Endothelial cell of umbilical vein (primary cell): ENCODE data around the gene SMARCA2. TPM values are rescaled to one million over a fixed set of nuclear protein-coding genes. Genes with fewer than 3 reads are reported as not detected.

Experiments used
- BruUV-seq: library from RNA; stranded (reverse); fragments of 400-500 nt; replicated peaks from 2 replicates; lab custom pipeline; 2021; lab: Mats Ljungman, UMichigan
- CTCF ChIA-PET: fragments of 300-600, 350-600 bp; sonication (Branson Sonifier 250); formaldehyde crosslinking; loops from one replicate; lab custom pipeline; 2021; ENCODE audit warnings: antibody characterized with exemption, inconsistent platforms; lab: Charles Lee
- POLR2A ChIA-PET: fragments of 300-600, 350-600 bp; sonication (Branson Sonifier 250); formaldehyde crosslinking; loops from one replicate; lab custom pipeline; 2021; ENCODE audit warnings: antibody characterized with exemption, inconsistent platforms; lab: Charles Lee
- DNase-seq: peaks from one replicate; pipeline ENCODE4 v3.0.0-alpha.2; 2011; ENCODE audit warnings: low read depth, low spot score
- FAIRE-seq: peaks from 2 replicates; lab custom pipeline; 2011; peaks lifted over from hg19 to GRCh38; lab: Jason Lieb, UNC
- H2AFZ ChIP-seq: 2 replicates; pipeline ENCODE4 v1.6.0; 2012; ENCODE audit warnings: low read depth, low read length, control low read depth, inconsistent platforms
- H3K27ac ChIP-seq: 2 replicates; pipeline ENCODE4 v1.5.1; 2011; ENCODE audit warnings: low read depth, mild to moderate bottlenecking, control low read depth, low read length, moderate library complexity; ENCODE audit not compliant: insufficient read depth
- H3K27me3 ChIP-seq, 2 experiments: 2 replicates each; pipeline versions ENCODE4 v1.6.0 to v1.6.1; 2011; ENCODE audit warnings: low read length in 2 of 2, mixed read lengths in 1 of 2; ENCODE audit not compliant: control insufficient read depth in 2 of 2, insufficient read depth in 2 of 2
- H3K36me3 ChIP-seq, 2 experiments: 2 replicates in 1 of 2; 3 replicates in 1 of 2; pipeline ENCODE4 v1.5.1; 2011; ENCODE audit warnings: low read length in 2 of 2, mild to moderate bottlenecking in 1 of 2, moderate library complexity in 1 of 2; ENCODE audit not compliant: control insufficient read depth in 2 of 2, insufficient read depth in 2 of 2; ENCODE audit errors: extremely low read depth in 1 of 2
- H3K4me1 ChIP-seq: 3 replicates; pipeline ENCODE4 v1.5.1; 2011; ENCODE audit warnings: mild to moderate bottlenecking, low read length; ENCODE audit not compliant: control insufficient read depth, insufficient read depth; ENCODE audit errors: extremely low read depth
- H3K4me2 ChIP-seq: 2 replicates; pipeline ENCODE4 v1.6.1; 2011; ENCODE audit warnings: low read length, control low read depth, mixed read lengths; ENCODE audit not compliant: insufficient read depth
- H3K4me3 ChIP-seq, 3 experiments: fragments of 200-600 bp in 1 of 3; sonication (generic), shearing (Covaris generic) in 1 of 3; replicated peaks in 1 of 3; 2 replicates each; pipeline ENCODE4 v1.5.1; 2011 to 2016; ENCODE audit warnings: control low read depth in 3 of 3, low read length in 3 of 3, mild to moderate bottlenecking in 2 of 3, inconsistent platforms in 1 of 3, low read depth in 1 of 3, moderate library complexity in 1 of 3; ENCODE audit not compliant: insufficient read depth in 1 of 3
- H3K79me2 ChIP-seq: 2 replicates; pipeline ENCODE4 v1.6.0; 2012; ENCODE audit warnings: low read length, inconsistent platforms; ENCODE audit not compliant: control insufficient read depth, insufficient read depth
- H3K9ac ChIP-seq: replicated peaks from 2 replicates; pipeline ENCODE3; 2011; ENCODE audit warnings: low read length, control low read depth; ENCODE audit not compliant: insufficient read depth; ENCODE audit errors: extremely low read depth
- H3K9me1 ChIP-seq: replicated peaks from 3 replicates; pipeline ENCODE4 v1.6.0; 2011; ENCODE audit warnings: mild to moderate bottlenecking, low read length; ENCODE audit not compliant: control insufficient read depth, insufficient read depth; ENCODE audit errors: extremely low read depth
- H3K9me3 ChIP-seq: replicated peaks from 2 replicates; pipeline ENCODE4 v1.5.1; 2012; ENCODE audit warnings: low read length, inconsistent platforms; ENCODE audit not compliant: control insufficient read depth, insufficient read depth
- H4K20me1 ChIP-seq: replicated peaks from 2 replicates; pipeline ENCODE3; 2011; ENCODE audit warnings: mild to moderate bottlenecking, low read length; ENCODE audit not compliant: control insufficient read depth, insufficient read depth; ENCODE audit errors: extremely low read depth
- CTCF ChIP-seq, 2 donors: IDR thresholded peaks; 1 replicate in 1 of 2; 2 replicates in 1 of 2; pipeline ENCODE4 v1.5.1; 2011; ENCODE audit warnings: low read length in 2 of 2, mild to moderate bottlenecking in 2 of 2, moderate library complexity in 2 of 2, control low read depth in 1 of 2, inconsistent platforms in 1 of 2, low read depth in 1 of 2; ENCODE audit not compliant: insufficient read depth in 1 of 2; ENCODE audit errors: extremely low read depth in 1 of 2
- EZH2 ChIP-seq: IDR thresholded peaks from 2 replicates; pipeline ENCODE4 v1.6.1; 2012; ENCODE audit warnings: borderline replicate concordance, low read depth, mild to moderate bottlenecking, moderate library complexity, low read length, inconsistent platforms; ENCODE audit not compliant: severe bottlenecking
- FOS ChIP-seq: IDR thresholded peaks from 2 replicates; pipeline ENCODE4 v1.6.1; 2011; ENCODE audit warnings: mild to moderate bottlenecking, low read length, moderate library complexity, borderline replicate concordance; ENCODE audit not compliant: insufficient read depth
- GATA2 ChIP-seq: IDR thresholded peaks from 2 replicates; pipeline ENCODE4 v1.7.0; 2011; ENCODE audit warnings: low read depth, mild to moderate bottlenecking, moderate library complexity, mixed read lengths, low read length; ENCODE audit not compliant: insufficient read length, insufficient read depth
- JUN ChIP-seq: IDR thresholded peaks from 2 replicates; pipeline ENCODE4 v1.6.1; 2011; ENCODE audit warnings: borderline replicate concordance, low read depth; ENCODE audit not compliant: insufficient read length, insufficient read depth
- MAX ChIP-seq: IDR thresholded peaks from 2 replicates; pipeline ENCODE4 v1.6.1; 2011; ENCODE audit not compliant: insufficient read depth, insufficient read length
- MYC ChIP-seq: IDR thresholded peaks from one replicate; pipeline ENCODE4 v1.6.1; 2011; ENCODE audit warnings: mild to moderate bottlenecking, low read depth, low read length
- POLR2A ChIP-seq: IDR thresholded peaks from 2 replicates; pipeline ENCODE4 v1.6.1; 2012; ENCODE audit warnings: low read depth, mild to moderate bottlenecking, control low read depth, low read length
- POLR2AphosphoS5 ChIP-seq: IDR thresholded peaks from 2 replicates; pipeline ENCODE4 v1.6.1; 2012; ENCODE audit warnings: low read depth, mild to moderate bottlenecking, control low read depth, low read length, moderate library complexity; ENCODE audit not compliant: insufficient read depth
- dilution Hi-C: fragments of 300-500 bp; cut with MboI; formaldehyde crosslinking; loops from one replicate; pipeline ENCODE4 v1.15.0; 2019; ENCODE audit warnings: low sequenced_read_pairs; ENCODE audit not compliant: extremely low pct_ligation_motif_present
- intact Hi-C: fragments of 100-400 bp; cut with micrococcal nuclease; formaldehyde crosslinking; loops from one replicate; pipeline ENCODE4 v1.10.0; 2022
- polyA plus RNA-seq, 4 experiments: library from polyadenylated mRNA; depleted of rRNA in 3 of 4; stranded (reverse) in 3 of 4; unstranded in 1 of 4; fragments of >200 nt; gene quantifications; 2 replicates each; pipeline versions ENCODE4 v1.2.1 to v1.2.3, GENCODE V29; 2011 to 2012; ENCODE audit warnings: missing spikeins in 1 of 4
- total RNA-seq: library from RNA; stranded (reverse); gene quantifications from 2 replicates; pipeline ENCODE4 v1.2.3, GENCODE V29; 2021

SMARCA2 gene
- total and polyA plus RNA-seq, 2 donors (not counting 3 experiments of a cell fraction or from before 2014, with no cell fraction given) = 54.5 to 79.9 TPM

GRCh38 chr9:2179567-2179966 is 164.4 kb downstream of the SMARCA2 start:
- CTCF ChIA-PET = interaction anchor here (0.6 to 3.5 kb wide), 4 partner anchors 13 to 548 kb away, joined by 3 to 72 read pairs (median 3); no protein-coding TSS in a partner anchor
- FAIRE-seq = no peak

More at GRCh38 chr9:2179567-2179966, 164.4 kb downstream of the SMARCA2 start:
- Histone ChIP-seq H3K4me1 (no peaks in the 10 kb centered on the region), H3K9ac (no peak overlapping the region), H3K36me3 (peaks cover 0 to 2% of the 10 kb centered on the region in 2 experiments), H3K79me2 (no peaks in the 10 kb centered on the region), H3K9me3 (no peaks in the 10 kb centered on the region), H3K27me3 (no peaks in the 10 kb centered on the region), H4K20me1 (no peaks in the 10 kb centered on the region), H2AFZ (no peak overlapping the region), H3K4me2 (no peak overlapping the region), H3K27ac (no peak overlapping the region), H3K4me3 (no peak overlapping the region), H3K9me1 (no peaks in the 10 kb centered on the region)
- dilution Hi-C loops (no loop called here), intact Hi-C loops (no loop called here)
- BruUV-seq = no TSS peak
- no peak for DNase-seq
- no peak for TF ChIP-seq EZH2
- TF ChIP-seq POLR2A = no peak
- no peak for TF ChIP-seq FOS
- no peak for TF ChIP-seq GATA2
- TF ChIP-seq JUN = no peak
- TF ChIP-seq MYC = no peak
- TF ChIP-seq CTCF (IDR thresholded peaks at IDR 0.05; ENCODE audit: extremely low read depth in 1 of 2, insufficient read depth in 1 of 2, low read depth in 1 of 2, low read length in 2 of 2) = no peak
- no peak for TF ChIP-seq POLR2AphosphoS5
- TF ChIP-seq MAX = no peak
- POLR2A ChIA-PET = no interaction called here
